Ectodermal cell (in vitro differentiated cells): Measurements from ENCODE around the gene NTSR1.

Experiments used
- H3K27ac ChIP-seq: 2 replicates; pipeline ENCODE4 v1.7.0; 2013; ENCODE audit warnings: mild to moderate bottlenecking, low read depth, low read length; ENCODE audit not compliant: insufficient read depth, poor library complexity, severe bottlenecking
- H3K27me3 ChIP-seq: 2 replicates; pipeline ENCODE4 v1.7.0; 2013; ENCODE audit warnings: mild to moderate bottlenecking, low read length; ENCODE audit not compliant: insufficient read depth, control insufficient read depth, poor library complexity, severe bottlenecking
- H3K36me3 ChIP-seq: one replicate; pipeline ENCODE4 v1.7.0; 2013; ENCODE audit warnings: low read length; ENCODE audit not compliant: control insufficient read depth, insufficient read depth
- H3K4me1 ChIP-seq: one replicate; pipeline ENCODE4 v1.7.0; 2013; ENCODE audit warnings: low read length; ENCODE audit not compliant: control insufficient read depth, insufficient read depth
- H3K4me3 ChIP-seq: 2 replicates; pipeline ENCODE4 v1.7.0; 2013; ENCODE audit warnings: low read depth, low read length, control low read depth; ENCODE audit not compliant: insufficient read depth
- H3K9me3 ChIP-seq: 2 replicates; pipeline ENCODE4 v1.7.0; 2013; ENCODE audit warnings: mild to moderate bottlenecking, low read length, moderate library complexity; ENCODE audit not compliant: control insufficient read depth
- WGBS, 2 experiments: methylation state at CpG; one replicate each; pipeline ENCODE4 v1.1.7; 2013; ENCODE audit warnings: missing lambda C conversion rate in 2 of 2; 5-methylcytosine and 5-hydroxymethylcytosine counted together

Gene NTSR1

GRCh38 chr20:62693524-62693922, 15.1 kb upstream of the NTSR1 start:
- WGBS, 2 experiments, result 92% methylated on average over 10 of the region's 10 CpGs
- peaks cover 7% of the 10 kb centered on the region for H3K4me1 ChIP-seq

DNA sequence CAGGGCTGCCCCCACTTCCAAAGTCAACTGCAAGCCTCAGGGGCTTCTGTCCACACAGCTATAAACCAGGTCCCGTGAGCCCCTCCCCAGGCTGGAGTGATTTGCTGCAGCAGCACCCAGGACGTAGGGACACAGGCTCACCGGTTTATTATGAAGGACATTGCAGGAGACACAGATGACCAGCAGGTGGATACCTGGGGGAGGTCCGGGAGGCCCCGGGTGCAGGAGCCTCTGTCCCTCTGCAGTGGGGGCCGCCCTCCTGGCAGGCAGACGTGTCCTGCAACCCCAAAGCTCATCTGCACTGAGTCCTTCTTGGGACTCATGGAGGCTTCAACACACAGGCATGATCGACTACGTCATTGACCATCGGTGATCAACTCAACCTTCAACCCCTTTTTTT, 14.5 kb upstream of the NTSR1 start:
- Histone ChIP-seq H3K27me3 (no peaks in the 10 kb centered on the region), H3K27ac (no peak overlapping the region), H3K4me3 (no peak overlapping the region), H3K36me3 (no peaks in the 10 kb centered on the region), H3K4me1 (peaks cover under 1% of the 10 kb centered on the region), H3K9me3 (no peaks in the 10 kb centered on the region)
- 90 to 91% methylated on average over 10 of the region's 10 CpGs for WGBS, 2 experiments

More at GRCh38 chr20:62693524-62693922, 15.1 kb upstream of the NTSR1 start:
- Histone ChIP-seq H3K9me3 (no peaks in the 10 kb centered on the region), H3K36me3 (no peaks in the 10 kb centered on the region), H3K27me3 (no peaks in the 10 kb centered on the region), H3K27ac (no peak overlapping the region), H3K4me3 (no peak overlapping the region)

- Histone ChIP-seq H3K36me3 (no peaks in the 10 kb centered on the region), H3K27me3 (no peaks in the 10 kb centered on the region), H3K4me1 (no peaks in the 10 kb centered on the region), H3K27ac (no peak overlapping the region), H3K9me3 (no peaks in the 10 kb centered on the region), H3K4me3 (no peak overlapping the region)
- 90 to 91% methylated on average over 15 of the region's 15 CpGs for WGBS, 2 experiments
These were observed 13.8 kb upstream of the NTSR1 start for GRCh38 chr20:62694868-62695267.

GRCh38 chr20:62695448-62696414, 12.9 kb upstream of the NTSR1 start:
- H3K27ac ChIP-seq, result no peak overlapping the region
- H3K4me3 ChIP-seq, result no peak overlapping the region
- WGBS, 2 experiments, result 92% methylated on average over 31 to 32 of the region's 32 CpGs
- no peaks in the 10 kb centered on the region for H3K4me1 ChIP-seq
- H3K36me3 ChIP-seq, result no peaks in the 10 kb centered on the region
- no peaks in the 10 kb centered on the region for H3K9me3 ChIP-seq
- no peaks in the 10 kb centered on the region for H3K27me3 ChIP-seq

DNA sequence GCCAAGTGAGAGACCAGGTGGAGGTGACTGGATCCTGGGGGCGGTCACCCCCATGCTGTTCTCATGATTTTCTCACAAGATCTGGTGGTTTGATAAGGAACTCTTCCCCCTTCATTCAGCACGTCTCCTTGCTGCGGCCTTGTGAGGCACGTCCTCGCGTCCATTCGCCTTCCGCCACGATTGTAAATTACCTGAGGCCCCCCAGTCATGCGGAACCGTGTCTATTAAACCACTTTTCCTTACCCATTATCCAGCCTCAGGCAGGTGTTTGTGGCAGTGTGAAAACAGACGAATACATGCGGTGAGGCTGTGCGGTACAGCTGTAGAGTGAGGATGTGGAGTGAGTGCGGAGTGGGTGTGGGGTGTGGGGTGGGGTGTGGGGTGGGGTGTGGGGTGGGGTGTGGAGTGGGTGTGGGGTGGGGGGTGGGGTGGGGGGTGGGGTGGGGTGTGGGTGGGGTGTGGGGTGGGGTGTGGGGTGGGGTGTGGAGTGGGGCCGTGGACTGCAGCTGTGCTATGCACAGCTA, 12.1 kb upstream of the NTSR1 start:
- H3K36me3 ChIP-seq, result no peaks in the 10 kb centered on the region
- no peaks in the 10 kb centered on the region for H3K4me1 ChIP-seq
- H3K9me3 ChIP-seq, result no peaks in the 10 kb centered on the region
- H3K4me3 ChIP-seq, result no peak overlapping the region
- no peak overlapping the region for H3K27ac ChIP-seq
- 93 to 94% methylated on average over 12 of the region's 16 CpGs for WGBS, 2 experiments
- H3K27me3 ChIP-seq, result no peaks in the 10 kb centered on the region

GRCh38 chr20:62696989-62697388, 11.6 kb upstream of the NTSR1 start:
- H3K36me3 ChIP-seq, result no peaks in the 10 kb centered on the region
- H3K4me3 ChIP-seq, result no peak overlapping the region
- 92 to 93% methylated on average over 10 of the region's 10 CpGs for WGBS, 2 experiments
- H3K27ac ChIP-seq, result no peak overlapping the region
- H3K4me1 ChIP-seq, result no peaks in the 10 kb centered on the region
- H3K27me3 ChIP-seq, result no peaks in the 10 kb centered on the region
- no peaks in the 10 kb centered on the region for H3K9me3 ChIP-seq

DNA sequence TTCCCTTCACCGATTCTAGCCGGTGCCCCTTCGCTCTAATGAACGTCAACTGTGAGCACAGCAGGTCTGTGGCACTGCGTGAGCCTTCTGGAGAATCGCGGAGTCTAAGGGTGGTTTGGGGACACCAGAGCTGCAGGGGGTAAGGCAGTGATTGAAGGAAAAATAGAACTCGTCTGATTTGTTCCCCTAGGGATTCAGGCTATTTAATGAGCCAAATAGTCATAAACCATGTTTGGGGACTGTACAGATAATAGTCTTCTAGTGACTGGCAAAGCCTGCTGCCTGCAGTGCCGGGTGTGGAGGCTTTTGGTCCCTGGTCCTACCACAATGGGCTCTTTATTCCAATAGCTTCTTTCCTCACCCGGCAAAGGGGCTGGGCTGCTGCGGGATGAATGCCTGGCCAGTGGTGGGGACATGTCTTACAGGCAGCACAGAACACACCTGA, 11.1 kb upstream of the NTSR1 start:
- H3K4me3 ChIP-seq, result no peak overlapping the region
- H3K27me3 ChIP-seq, result no peaks in the 10 kb centered on the region
- H3K36me3 ChIP-seq, result no peaks in the 10 kb centered on the region
- no peaks in the 10 kb centered on the region for H3K9me3 ChIP-seq
- 87 to 88% methylated on average over 11 of the region's 11 CpGs for WGBS, 2 experiments
- H3K27ac ChIP-seq, result no peak overlapping the region
- no peaks in the 10 kb centered on the region for H3K4me1 ChIP-seq

DNA sequence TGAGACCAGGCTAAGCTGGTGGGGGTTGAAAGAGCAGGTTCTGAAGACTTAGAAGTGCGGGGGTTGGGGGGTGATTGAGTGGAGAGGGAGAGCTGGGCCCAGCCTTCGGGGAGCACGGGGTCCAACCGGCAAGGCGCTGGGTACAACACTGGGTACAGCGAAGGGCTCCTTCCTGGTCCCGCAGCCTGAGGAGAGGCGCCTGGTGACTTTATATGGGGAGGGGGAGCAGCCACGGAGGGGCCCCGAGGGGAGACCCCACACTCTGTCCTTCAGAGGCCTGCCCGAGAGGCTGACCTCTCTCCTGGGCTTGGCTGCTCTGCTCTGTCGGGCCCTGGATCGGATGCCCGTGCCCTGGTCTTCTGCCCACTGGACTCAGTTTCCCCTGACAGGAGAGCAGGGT, 10.4 kb upstream of the NTSR1 start:
- Histone ChIP-seq H3K27me3 (no peaks in the 10 kb centered on the region), H3K9me3 (no peaks in the 10 kb centered on the region)

GRCh38 chr20:62699296-62699695, 9.3 kb upstream of the NTSR1 start:
- Histone ChIP-seq H3K36me3 (no peaks in the 10 kb centered on the region), H3K27me3 (no peaks in the 10 kb centered on the region), H3K4me1 (no peaks in the 10 kb centered on the region), H3K4me3 (no peak overlapping the region), H3K27ac (no peak overlapping the region), H3K9me3 (no peaks in the 10 kb centered on the region)
- 94% methylated on average over 19 of the region's 19 CpGs for WGBS, 2 experiments

More for the DNA sequence above, 10.4 kb upstream of the NTSR1 start:
- WGBS, 2 experiments, result 93 to 96% methylated on average over 14 of the region's 14 CpGs
- H3K36me3 ChIP-seq, result no peaks in the 10 kb centered on the region
- no peak overlapping the region for H3K4me3 ChIP-seq
- H3K4me1 ChIP-seq, result no peaks in the 10 kb centered on the region
- no peak overlapping the region for H3K27ac ChIP-seq

DNA sequence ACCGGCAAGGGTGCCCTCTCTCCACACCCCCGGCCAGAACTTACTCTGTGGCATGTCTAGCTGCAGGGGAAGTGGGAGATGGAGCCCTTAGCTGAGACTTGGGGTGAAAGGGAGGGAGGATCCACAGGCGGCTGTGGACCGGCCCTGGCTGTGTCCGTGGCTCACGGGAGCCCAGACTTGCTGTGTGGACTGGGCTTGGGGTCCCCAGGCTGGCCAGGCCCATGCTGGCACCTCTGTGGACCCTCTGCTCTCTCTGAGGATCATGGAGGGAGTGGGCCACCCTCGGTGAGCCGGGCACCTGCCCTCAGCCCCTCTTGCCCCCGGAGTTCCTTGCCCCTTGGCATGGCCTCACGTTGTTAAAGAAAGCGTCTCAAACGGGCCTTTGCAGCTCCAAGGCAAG, 8.9 kb upstream of the NTSR1 start:
- Histone ChIP-seq H3K36me3 (no peaks in the 10 kb centered on the region), H3K27ac (no peak overlapping the region), H3K27me3 (no peaks in the 10 kb centered on the region), H3K9me3 (no peaks in the 10 kb centered on the region), H3K4me1 (no peaks in the 10 kb centered on the region), H3K4me3 (no peak overlapping the region)
- 84% methylated on average over 12 of the region's 12 CpGs for WGBS, 2 experiments
